Activated CD8-positive, alpha-beta memory T cell treated with anti-CD3 and anti-CD28 coated beads, Interleukin-2, amount 50 U/mL, for 4 hours (primary cell): ENCODE results near the gene ARSA.

Experiments
- DNase-seq: peaks from one replicate; pipeline ENCODE4 v3.0.0-alpha.2; 2020

Gene ARSA

DNA sequence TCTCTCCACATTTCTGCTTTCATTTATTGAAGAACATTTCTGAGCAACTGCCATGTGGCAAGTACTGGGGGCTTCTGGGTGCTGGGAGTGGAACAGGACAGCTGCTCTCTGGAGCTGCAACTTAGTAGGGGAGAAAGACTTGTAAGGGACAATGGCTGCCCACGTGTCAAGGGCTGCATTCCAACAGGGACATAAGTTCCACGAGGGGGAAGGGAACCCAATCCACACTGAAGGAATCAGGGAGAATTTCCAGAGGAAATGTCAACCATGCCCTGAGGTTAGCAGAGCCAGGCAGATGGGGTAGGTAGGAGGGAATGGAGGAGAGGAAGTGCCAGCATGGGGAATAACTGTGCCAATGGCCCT lies 25.6 kb downstream of the ARSA start:
- DNase-seq = no peak

DNA sequence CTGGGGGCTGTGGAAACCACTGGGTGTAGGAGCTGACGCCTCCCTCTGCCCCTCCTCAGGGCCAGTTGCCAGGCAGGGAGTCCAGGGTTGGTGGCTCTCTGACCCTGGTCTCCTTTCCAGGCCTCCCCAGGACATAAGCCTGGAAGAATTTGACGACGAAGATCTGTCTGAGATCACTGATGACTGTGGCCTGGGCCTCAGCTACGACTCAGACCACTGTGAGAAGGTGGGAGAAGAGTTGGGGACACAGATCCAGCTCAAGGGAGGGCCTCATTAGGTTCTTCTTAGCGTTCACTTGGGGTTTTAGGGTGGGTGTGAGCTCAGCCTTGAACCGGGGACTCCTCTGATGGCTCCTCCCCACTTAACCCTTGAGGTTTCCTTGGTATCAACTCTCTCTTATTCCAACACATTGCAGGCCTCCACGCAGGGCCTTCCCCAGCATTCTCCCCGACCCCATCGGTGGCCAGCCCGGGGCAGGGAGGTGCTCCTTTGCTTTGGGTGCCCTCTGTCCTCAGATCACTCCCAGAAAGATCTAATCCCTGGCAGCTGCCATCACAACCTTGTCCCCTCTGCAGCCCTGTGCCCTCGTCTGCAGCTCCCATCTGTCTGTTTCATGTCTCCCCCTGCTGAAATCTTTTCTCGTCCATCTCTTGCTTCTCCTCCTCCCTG lies 26.1 kb downstream of the ARSA start:
- DNase-seq = no peak

DNA sequence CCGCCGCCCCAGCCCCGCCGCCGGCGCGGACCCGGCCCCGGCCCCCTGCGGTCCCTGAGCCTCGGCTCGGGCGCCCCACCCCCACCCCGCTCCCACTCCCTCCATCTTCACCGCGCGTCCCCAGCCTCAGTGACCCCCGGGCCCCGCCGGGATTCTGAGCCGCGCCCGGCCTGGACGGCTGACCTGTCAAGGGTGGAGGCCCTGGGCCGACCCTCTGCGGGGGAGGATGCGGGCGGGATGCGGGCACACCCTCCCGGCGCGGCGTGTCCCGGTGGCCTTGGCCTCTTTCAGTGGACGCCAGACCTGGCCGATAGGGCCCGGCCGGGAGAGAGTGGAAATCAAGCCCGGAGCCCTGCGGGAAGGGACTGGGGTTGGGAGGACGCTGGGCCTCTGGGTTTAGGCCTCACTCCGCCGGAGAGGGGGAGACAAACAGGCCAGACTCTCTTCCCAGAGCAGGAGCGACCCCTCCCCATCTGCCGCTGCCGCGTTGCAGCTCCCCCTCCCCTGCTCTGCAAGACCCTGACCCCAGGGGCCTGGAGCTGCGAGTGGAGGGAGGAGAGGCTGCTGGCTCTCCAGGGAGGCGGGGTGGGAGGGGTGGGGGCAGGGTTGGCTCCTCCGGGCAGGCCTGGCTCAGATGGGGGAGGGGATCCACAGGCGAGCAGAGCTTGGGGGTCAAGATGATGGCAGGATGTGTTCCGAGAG lies 26.8 kb downstream of the ARSA start:
- DNase-seq = no peak

DNA sequence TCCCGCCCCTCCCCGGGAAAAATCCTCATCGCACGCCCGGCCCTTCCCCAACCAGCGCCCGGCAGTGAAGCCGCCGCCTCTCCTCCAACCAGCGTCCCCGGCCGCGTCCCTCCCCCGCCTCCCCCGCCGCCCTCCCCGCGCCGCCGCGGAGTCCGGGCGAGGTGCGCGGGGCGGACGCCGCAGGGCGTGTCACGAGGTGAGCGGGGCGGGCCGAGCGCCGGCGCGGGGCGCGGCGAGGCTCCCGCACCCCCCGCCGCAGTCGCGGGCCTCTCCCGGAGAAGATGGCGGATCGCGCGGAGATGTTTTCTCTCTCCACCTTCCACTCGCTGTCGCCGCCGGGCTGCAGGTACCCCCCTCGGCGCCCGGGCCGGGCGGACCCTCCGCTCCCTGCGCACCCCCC lies 27.4 kb downstream of the ARSA start, which contains the start of gene MAPK8IP2:
Gene MAPK8IP2, plus strand, starts transcription at position 256 of the 400 bp plus-strand sequence. Its CDS starts 26 bp downstream, at position 282.
- no peak for DNase-seq

DNA sequence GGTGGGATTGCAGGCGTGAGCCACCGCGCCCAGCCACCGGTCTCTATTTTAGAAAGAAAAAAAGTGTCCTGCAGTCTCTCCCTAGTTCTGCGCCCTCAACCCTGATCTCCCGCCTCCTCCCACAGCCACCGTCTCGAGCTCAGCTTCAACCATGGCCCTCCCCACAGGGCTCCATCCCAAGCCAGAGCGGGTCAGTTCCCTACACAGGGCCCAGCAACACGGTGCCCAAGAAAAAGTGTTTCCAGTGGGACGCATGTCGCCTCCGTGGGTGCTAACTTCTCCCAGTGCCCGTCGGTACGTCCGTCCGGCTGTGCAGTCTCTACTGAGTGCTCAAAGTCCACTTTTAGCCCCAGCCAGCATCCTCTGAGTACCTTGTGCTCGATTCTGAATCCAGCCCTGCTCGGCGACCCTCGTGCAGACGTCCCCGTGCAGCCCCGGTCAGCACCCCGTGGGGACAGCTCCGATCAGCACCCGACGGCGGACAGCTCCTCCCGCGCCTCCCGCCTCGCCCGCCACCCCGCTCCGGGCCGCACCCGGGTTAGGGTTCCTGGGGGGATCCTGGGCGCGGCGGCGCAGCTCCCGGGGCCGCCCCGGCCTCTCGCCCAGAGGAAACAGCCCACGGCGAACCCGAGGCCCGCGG lies 28.0 kb downstream of the ARSA start:
- DNase-seq = peak; percentile 64

DNA sequence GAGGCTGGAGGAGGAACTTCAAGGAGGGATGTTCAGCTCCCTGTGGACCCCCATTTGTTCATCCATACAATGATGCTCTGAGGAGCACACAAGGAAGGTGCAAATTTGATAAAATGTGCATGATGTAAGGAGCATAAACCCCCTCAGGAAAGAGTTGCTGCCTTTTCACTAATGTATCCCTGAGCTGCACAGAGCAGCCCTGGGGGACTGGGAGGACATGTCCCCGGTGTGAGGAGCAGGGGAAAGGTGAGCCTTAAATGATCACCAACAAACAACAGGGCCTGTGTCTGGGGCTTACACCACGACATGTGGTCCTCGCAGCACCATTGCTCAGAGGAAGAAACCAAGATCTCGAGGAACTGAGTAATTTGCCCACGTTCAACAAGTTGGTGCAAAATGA lies 30.9 kb downstream of the ARSA start:
- no peak for DNase-seq

DNA sequence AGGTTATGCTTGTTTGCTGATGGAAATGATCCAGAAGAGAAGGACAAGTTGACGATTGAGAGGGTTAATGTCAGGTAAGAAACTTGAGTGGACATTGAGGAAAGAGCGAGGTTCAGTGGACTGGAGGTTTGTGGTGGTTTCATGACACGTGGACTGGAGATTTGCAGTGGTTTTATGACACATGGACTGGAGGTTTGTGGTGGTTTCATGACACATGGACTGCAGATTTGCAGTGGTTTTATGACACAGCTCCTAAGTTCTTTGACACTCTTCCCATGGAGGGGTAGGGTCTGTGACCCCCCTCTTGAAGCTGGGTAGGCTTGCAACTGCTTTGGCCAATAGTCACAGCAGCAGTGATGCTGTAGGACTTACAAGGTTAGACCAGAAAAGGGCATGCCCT lies 32.8 kb downstream of the ARSA start:
- no peak for DNase-seq

DNA sequence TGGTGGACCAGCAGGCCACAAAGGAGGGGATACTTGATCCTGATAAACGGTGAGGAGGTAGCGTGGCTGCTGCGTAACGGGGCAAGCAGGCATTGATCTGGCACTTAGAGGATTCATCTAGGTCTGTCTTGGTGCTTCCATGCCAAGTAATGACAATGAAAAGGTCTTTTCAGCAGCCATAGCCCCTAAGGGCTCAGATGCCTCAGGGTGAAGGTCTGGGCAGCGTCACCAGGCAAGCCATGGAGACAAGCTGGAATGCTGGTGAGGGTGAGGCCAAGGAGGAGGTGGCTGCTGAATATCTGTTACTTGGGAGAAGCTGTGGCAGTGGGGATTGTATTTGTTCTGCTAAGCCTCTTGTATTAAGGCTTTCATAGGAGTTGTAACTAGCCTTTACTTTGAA lies 40.5 kb downstream of the ARSA start:
- no peak for DNase-seq

DNA sequence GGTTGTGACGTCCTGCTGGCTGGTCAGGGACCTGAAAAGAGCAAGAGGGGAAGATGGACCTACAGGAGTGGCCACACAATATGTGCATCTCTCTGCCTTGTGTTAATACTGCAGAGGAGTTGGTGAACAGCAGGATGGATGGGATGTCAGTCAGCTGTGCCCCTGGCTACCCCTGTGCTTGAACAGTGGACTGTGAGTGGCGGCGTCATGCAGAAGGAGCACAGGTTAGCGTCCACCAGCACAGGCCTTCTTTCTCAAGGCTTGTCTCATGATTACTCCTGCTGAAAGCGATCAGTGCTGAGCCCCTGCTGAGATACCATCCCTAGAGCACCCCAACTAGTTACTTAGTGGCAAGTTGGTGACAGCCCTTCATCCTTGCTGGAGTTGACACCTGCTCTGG lies 41.5 kb downstream of the ARSA start:
- no peak for DNase-seq

DNA sequence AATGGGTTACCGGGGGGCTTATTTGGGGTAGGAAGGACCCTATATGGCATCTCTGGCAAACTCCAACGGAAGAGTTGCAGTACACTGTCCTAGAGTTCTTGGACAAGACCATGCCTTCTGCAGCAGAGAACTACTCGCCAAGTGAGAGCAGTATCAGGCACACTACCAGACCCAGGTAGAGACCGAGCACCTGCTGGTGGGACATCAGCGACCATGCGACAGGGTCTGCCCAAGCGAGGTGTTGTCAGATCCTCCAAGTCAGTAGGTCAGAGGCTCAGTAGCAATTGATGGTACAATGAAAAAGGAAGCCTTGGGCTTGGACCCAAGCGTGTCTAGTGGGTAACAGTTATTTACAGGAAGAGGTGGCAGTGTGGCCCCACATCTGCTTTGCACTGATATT lies 42.2 kb downstream of the ARSA start:
- DNase-seq = no peak

DNA sequence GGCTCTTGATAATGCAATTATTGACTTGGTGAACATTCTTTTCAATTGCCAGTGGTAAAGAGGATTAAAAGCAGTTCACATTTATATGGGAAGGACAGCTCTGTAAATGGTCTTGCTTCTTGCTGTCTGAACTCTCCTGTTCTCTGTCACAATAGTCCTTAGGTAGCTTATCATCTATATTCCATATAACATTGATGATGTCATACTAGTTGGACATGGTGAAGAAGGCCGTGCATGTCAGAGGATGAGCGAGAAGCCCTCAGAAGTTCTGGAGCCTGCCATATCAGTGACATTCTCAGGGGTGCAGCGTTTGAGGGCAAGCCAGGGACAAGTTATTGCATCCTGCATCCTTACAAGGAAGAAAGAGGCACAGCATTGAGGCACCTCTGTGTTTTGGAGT lies 42.7 kb downstream of the ARSA start:
- DNase-seq = no peak

DNA sequence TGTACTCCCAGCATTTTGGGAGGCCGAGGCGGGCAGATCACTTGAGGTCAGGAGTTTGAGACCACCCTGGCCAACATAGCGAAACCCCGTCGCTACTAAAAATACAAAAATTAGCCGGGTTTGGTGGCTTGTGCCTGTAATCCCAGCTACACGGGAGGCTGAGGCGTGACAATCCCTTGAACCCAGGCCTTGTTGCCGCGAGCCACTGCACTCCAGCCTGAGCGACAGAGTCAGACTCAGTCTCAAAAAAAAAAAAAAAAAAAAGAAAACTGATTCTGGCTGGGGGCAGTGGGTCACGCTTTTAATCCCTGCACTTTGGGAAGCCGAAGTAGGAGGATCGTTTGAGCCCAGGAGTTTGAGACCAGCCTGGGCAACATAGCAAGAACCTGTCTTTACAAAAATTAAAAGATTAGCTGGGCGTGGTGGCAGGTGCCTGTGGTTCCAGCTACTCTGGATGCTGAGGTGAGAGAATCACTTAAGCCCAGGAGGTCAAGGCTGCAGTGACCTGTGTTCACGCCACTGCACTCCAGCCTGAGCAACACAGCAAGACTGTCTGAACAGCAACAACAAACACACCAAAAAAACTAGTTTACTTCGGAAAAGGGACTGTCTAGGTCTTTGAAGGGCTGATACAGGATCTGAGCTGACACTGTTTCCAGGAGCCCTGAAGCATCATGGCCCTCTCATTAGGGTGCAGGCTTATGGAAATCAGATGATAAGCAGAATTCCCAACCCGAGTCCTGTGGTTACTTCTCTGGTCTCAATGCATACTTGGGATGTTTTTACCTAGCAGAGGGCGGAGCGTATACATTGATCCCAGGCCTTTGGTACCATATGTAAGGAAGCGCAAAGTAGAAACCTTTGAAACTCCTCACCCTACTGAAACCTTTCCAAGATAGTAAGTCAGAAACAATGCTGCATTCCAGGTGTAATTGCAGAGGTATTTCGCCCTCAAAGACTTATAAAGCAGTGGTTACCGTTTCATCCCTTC lies 43.6 kb downstream of the ARSA start:
- no peak for DNase-seq

DNA sequence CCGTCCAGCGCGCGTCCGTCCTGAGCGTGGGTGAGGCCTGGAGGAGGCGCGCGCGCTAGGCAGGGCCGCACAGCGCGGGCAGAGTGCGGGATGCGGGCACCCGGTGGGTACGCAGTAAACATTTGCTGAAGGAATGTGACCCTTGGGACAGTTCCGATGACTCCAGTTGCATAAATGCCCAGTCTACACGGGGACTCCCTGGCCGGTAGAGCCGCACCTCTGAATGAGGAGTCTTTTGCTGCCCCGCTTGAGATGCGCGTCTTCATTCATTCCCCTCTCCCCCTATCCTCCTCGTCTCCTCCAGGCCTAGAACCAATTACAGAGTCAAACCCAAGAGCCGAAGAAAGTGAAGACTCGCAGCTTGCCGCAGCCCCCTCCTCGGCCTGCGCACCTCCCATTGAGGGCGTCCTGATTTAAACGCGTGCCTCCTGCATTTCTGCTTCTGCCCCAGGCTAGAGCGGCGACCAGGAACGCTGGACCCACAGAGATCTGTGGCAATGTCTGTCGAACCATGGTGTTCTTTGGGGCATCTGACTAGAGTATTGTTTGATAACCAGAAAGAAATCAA lies 44.6 kb downstream of the ARSA start:
- DNase-seq = peak; percentile 13

DNA sequence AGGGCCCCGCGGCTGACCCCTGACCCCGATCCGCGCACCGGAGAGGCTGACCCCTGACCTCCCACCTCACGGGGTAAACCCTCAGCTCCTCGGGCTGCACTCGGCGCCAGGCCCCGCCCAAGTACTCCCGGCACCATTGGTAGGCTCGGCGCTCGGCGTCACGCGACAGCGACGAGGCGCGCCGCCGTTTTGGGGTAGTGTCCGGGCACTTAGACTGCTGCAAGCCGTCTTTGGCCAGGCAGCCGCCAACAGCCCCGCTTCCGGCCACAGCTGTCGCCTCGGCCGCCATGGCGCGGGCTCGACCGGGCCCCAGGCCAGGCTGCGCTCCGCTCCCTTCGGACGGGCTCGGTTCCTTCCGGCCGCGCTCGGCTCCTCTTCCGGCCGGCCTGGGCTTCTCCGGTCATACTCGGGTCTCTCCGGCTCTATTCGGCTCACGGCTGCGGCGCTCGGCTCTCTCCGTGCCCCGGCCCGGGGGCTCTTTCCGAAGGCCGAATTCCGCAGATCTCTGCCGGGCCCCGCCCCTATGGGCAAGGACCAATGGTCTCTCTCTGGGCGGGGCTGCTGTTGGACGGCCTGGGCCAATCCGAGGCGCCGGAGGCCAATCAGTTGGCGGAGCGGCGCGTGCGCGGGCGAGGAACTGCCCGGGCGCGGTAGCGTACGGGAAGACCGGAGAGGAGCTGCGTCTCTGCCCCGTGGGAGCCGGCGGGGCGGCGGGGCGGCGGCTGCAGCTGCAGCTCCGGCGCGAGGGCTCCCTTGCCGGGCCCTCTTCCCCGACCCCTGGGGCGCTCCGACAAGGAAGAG lies 45.3 kb downstream of the ARSA start, which contains the start of gene CHKB:
Gene CHKB, minus strand, starts transcription at position 357 of the 801 bp plus-strand sequence. Its CDS starts 68 bp downstream, at position 289.
- peak; percentile 98 for DNase-seq

DNA sequence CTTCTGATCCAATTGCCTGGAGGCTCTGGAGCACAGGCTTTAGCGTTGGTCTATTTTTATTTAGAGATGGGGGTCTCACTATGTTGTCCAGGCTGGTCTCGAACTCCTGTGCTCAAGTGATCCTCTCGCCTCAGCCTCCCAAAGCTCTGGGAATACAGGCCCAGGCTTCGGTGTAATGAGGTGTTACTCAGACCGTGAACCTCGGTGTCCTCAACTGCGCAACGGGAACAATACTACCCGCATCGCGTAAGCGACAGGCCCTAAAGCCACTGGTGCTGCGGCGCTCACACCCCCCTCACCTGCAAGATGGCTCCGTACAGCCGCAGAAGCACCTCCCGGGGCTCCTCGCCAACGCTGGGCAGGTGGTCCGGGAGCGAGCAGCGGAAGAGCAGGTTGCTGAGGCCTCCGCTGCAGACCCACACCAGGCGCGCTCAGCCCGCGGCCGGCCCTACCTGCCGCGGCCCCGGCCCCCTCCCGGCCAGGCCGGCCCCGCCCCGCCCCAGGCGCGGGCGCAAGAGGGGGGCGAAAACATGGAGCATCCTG lies 45.9 kb downstream of the ARSA start:
- peak; percentile 20 for DNase-seq

DNA sequence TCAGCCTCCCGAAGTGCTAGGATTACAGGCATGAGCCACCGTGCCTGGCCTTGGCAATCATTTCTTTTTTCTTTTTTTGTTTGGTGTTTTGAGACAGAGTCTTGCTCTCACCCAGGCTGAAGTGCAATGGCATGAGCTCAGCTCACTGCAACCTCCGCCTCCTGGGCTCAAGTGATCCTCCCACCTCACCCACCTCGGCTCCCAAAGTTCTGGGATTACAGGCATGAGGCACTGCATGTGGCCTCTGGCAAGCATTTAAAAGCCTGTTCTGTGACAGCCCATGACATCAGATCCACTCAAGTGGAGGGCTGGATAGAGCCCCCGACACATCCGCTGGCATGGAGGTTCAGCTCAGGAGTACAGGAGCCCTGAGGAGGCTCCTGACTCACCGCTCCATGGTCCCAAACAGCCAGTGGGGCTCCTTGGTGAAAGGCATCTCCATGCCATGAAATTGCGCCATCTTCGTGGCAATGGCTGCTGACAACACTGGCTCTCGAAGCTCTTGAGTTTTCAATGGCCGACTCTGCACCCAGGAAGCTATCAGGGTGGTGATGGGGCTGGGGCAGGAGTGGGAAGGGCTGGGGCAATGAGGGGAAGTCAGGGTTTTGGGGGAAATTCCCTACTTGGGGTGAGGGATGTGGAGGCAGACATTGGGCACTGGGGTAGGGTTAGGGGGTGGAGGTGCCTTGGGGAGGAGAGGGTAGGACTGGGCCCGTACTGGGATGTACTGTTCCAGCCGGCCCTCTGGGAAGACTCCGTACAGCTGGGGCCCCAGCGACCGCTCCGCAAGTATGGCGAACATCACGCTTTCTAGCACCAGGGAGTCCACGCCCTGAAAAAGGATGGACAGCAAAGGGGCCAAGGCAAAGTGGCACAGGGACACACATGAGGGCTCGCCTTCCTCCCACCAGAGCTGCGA lies 46.7 kb downstream of the ARSA start:
- peak; percentile 11 for DNase-seq

DNA sequence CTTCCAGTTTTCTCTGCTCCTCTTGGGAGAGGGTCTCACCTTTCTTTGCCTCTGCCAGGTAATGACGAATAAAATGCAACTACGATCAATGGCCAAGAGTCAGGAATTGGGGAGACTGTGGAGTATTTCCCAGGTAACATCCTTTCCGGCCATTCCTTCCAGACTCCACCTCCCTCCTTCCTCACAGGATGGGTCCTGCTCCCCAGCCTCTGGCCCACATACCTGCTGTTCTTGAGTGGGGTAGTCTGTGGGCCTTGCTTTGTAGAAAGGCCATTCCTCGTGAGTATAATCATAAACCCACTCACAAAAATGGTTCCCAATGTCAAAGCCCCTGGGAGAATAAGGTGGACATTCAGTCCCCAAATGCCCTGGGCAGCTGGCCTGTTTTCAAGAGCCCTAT lies 48.2 kb downstream of the ARSA start:
- DNase-seq = no peak

DNA sequence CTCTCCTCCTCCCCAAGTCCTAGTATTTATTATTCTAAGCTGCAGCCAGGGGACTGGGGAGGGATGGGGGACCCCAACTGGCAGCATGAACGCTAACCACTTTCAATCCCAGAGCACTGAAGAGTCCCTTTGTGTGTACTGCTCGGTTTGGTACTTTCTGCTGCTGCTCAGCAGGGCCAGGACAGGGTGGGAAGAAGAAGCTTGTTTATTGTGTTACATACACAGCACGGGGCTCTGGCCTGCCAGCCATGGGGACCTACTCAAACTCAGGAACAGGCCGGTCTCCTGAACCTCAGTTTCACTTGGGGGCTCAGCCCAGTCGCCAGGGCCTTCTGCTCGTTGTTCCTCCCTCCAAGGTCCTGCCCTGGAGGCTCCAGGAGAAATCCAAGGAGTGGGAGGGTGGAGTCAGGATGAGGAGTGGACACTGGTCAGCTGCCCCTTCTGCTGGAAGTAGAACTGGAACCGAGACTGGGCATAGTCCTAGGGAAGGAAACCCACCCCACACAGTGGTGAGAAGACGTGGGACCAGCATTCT lies 49.1 kb downstream of the ARSA start:
- no peak for DNase-seq

DNA sequence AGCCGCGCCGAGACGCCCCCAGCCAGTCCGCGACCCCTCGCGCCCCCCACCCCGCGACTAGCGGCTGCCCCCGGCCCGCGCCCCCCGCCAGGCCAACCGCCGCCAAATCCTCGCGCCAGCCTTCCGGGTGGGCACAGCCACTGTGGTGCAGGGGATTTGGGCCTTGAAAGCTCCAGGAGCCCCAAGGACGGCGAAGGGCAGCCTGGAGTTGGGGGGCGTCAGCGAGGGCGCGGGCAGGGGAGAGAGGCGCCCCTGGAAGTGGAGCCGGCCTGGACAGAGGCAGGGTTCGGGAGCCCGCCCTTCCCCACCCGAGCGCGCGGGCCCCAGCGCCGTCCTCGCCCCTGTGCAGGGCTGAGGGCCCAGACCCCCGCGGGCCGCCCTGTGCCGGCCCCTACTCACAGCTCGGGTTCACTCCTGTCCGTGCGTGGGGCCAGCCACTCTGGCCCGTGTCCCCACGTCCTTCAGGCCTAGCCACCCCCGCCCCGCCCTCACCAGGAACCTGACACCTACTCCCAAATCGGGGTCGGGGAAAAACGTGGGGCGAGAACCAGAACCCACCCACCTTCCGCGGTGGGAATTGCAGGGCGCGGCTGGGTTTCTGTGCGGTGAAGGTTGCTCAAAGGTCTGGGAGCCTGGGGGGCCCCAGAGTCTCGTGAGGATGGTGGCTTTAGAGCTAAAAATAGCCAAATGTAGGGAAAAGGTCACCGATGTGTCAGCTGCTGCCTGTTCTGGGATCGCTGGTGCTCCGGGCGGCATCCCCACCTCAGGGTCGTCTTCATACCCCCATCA lies 49.8 kb downstream of the ARSA start, which contains the start of gene CPT1B:
Gene CPT1B, minus strand, starts transcription at position 441 of the 789 bp plus-strand sequence. CDS start 512 bp downstream, outside the sequence.
- DNase-seq = no peak
